ENCODE data around the gene FAXC.
"Not testable (repeated sequence)": the region's sequence is repeated elsewhere in the genome, so short reads cannot be mapped to it uniquely, and the experiment has no call there.

Gene FAXC

GRCh38 chr6:99345164-99345563 lies 4.3 kb downstream of the FAXC start:
- no peak overlapping the region for H3K4me3 ChIP-seq (replicated peaks; ENCODE audit: low read depth, low read length)

GRCh38 chr6:99344289-99344688 lies 5.2 kb downstream of the FAXC start:
- DNase-seq (ENCODE audit: extremely low read depth, low read depth), result peak; percentile 24
- no peak overlapping the region for H3K4me3 ChIP-seq (replicated peaks; ENCODE audit: low read depth, low read length)
- no peak for TF ChIP-seq CTCF (IDR thresholded peaks at IDR 0.05; ENCODE audit: low read depth, low read length, missing control alignments)

More at GRCh38 chr6:99345164-99345563, 4.3 kb downstream of the FAXC start:
- DNase-seq (ENCODE audit: extremely low read depth, low read depth), result no peak
- no peak for TF ChIP-seq CTCF (IDR thresholded peaks at IDR 0.05; ENCODE audit: low read depth, low read length, missing control alignments)

GRCh38 chr6:99341862-99342455 lies 7.5 kb downstream of the FAXC start:
- no peak for DNase-seq (ENCODE audit: extremely low read depth, low read depth)
- H3K4me3 ChIP-seq (replicated peaks; ENCODE audit: low read depth, low read length), result no peak overlapping the region
- no peak for TF ChIP-seq CTCF (IDR thresholded peaks at IDR 0.05; ENCODE audit: low read depth, low read length, missing control alignments)

- no peak overlapping the region for H3K4me3 ChIP-seq (replicated peaks; ENCODE audit: low read depth, low read length)
- no peak for TF ChIP-seq CTCF (IDR thresholded peaks at IDR 0.05; ENCODE audit: low read depth, low read length, missing control alignments)
- no peak for DNase-seq (ENCODE audit: extremely low read depth, low read depth)
Observed at GRCh38 chr6:99338188-99338587, 11.3 kb downstream of the FAXC start.

- not testable (repeated sequence) for H3K4me3 ChIP-seq (replicated peaks; ENCODE audit: low read depth, low read length); DNase-seq (ENCODE audit: extremely low read depth, low read depth)
Observed at GRCh38 chr6:99335298-99335697, 14.2 kb downstream of the FAXC start.

GRCh38 chr6:99334526-99335127 lies 14.8 kb downstream of the FAXC start:
- no peak overlapping the region for H3K4me3 ChIP-seq (replicated peaks; ENCODE audit: low read depth, low read length)
- peak; percentile 64 for TF ChIP-seq CTCF (IDR thresholded peaks at IDR 0.05; ENCODE audit: low read depth, low read length, missing control alignments)
- DNase-seq (ENCODE audit: extremely low read depth, low read depth), result peak; percentile 40

GRCh38 chr6:99333068-99333467 lies 16.4 kb downstream of the FAXC start:
- no peak for TF ChIP-seq CTCF (IDR thresholded peaks at IDR 0.05; ENCODE audit: low read depth, low read length, missing control alignments)
- DNase-seq (ENCODE audit: extremely low read depth, low read depth), result no peak
- no peak overlapping the region for H3K4me3 ChIP-seq (replicated peaks; ENCODE audit: low read depth, low read length)

Measured in HFF-Myc (cell line).